ENCODE data around the gene ARF5.

- TF ChIP-seq, protein P1, sequence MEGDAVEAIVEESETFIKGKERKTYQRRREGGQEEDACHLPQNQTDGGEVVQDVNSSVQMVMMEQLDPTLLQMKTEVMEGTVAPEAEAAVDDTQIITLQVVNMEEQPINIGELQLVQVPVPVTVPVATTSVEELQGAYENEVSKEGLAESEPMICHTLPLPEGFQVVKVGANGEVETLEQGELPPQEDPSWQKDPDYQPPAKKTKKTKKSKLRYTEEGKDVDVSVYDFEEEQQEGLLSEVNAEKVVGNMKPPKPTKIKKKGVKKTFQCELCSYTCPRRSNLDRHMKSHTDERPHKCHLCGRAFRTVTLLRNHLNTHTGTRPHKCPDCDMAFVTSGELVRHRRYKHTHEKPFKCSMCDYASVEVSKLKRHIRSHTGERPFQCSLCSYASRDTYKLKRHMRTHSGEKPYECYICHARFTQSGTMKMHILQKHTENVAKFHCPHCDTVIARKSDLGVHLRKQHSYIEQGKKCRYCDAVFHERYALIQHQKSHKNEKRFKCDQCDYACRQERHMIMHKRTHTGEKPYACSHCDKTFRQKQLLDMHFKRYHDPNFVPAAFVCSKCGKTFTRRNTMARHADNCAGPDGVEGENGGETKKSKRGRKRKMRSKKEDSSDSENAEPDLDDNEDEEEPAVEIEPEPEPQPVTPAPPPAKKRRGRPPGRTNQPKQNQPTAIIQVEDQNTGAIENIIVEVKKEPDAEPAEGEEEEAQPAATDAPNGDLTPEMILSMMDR (IDR thresholded peaks at IDR 0.05): no peak
- no peak for TF ChIP-seq POLR2A (IDR thresholded peaks at IDR 0.05)
Measured at GRCh38 chr7:127585044-127585953, 2.9 kb upstream of the ARF5 start, which contains the start of gene GCC1.
